Activated CD8-positive, alpha-beta T cell treated with anti-CD3 and anti-CD28 coated beads, Interleukin-2, amount 10 ng/mL, durations not matched to agents 7 days and 5 days (primary cell): ENCODE measurements around the gene FOXN1. TPM values are rescaled to one million over a fixed set of nuclear protein-coding genes. Genes with fewer than 3 reads are reported as not detected.

Experiments used
- ATAC-seq: fragments of 150-1000 bp; cut with Tn5 transposase; one replicate; pipeline ENCODE4 v1.10.0; 2021; ENCODE audit warnings: moderate library complexity
- CTCF ChIA-PET: fragments of 350-600 bp; sonication (Branson Sonifier 250); formaldehyde crosslinking; loops from one replicate; lab custom pipeline; 2021; ENCODE audit warnings: antibody characterized with exemption; lab: Charles Lee
- POLR2A ChIA-PET: fragments of 350-600 bp; sonication (Branson Sonifier 250); formaldehyde crosslinking; loops from one replicate; lab custom pipeline; 2021; ENCODE audit warnings: antibody characterized with exemption; lab: Charles Lee
- DNase-seq: peaks from one replicate; pipeline ENCODE4 v3.0.0-alpha.2; 2020
- H3K27ac Mint-ChIP-seq: one replicate; pipeline ENCODE4 v1.8.0; 2021; ENCODE audit warnings: mild to moderate bottlenecking, mixed read lengths
- H3K27me3 Mint-ChIP-seq: one replicate; pipeline ENCODE4 v1.8.0; 2021; ENCODE audit warnings: low read depth, mixed read lengths
- H3K36me3 Mint-ChIP-seq: one replicate; pipeline ENCODE4 v1.8.0; 2021; ENCODE audit warnings: low read depth, mixed read lengths
- H3K4me1 Mint-ChIP-seq: one replicate; pipeline ENCODE4 v1.8.0; 2021; ENCODE audit warnings: low read depth, mixed read lengths
- H3K4me3 Mint-ChIP-seq: one replicate; pipeline ENCODE4 v1.8.0; 2021; ENCODE audit warnings: mild to moderate bottlenecking, mixed read lengths
- H3K9me3 Mint-ChIP-seq: one replicate; pipeline ENCODE4 v1.8.0; 2022; ENCODE audit warnings: mixed read lengths; ENCODE audit not compliant: insufficient read depth
- total RNA-seq, 2 experiments: library from RNA; stranded (reverse); gene quantifications; one replicate each; pipeline ENCODE4 v1.2.3, GENCODE V29; 2021

The FOXN1 gene
- total RNA-seq, 2 experiments from 2014 or later = not detected

DNA sequence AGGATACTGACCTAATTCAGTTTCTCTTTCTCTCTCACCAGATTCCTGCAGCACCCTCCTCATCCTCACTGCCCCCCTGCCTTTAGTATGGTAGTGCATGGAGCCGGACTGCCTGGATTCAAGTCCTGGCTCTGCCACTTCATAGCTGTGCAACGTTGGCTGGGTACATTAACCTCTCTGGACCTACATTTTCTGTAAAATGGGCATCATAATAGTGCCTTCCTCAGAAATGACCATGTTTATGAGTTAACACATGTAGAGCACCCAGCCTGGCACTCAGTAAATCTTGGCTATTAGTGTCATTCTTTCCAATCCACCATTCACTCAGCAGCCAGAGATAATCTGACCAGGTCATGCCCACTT lies 39.0 kb downstream of the FOXN1 start:
- Mint-ChIP-seq H3K9me3 (no peaks in the 10 kb centered on the region), H3K4me1 (peaks cover 26% of the 10 kb centered on the region), H3K36me3 (peaks cover 10% of the 10 kb centered on the region), H3K27ac (peak overlapping the region; percentile 22), H3K27me3 (no peaks in the 10 kb centered on the region), H3K4me3 (no peak overlapping the region)
- ATAC-seq (no peak), DNase-seq (no peak)
- POLR2A ChIA-PET = no interaction called here
- CTCF ChIA-PET = interaction anchor here (6.8 kb wide), 1 partner anchor 30 kb away, joined by 44 read pairs; the partner anchor contains the start of gene ALDOC

GRCh38 chr17:28545787-28546415 lies 39.8 kb downstream of the FOXN1 start:
- no peak for DNase-seq
- Mint-ChIP-seq H3K36me3 (peaks cover 10% of the 10 kb centered on the region), H3K4me1 (peaks cover 34% of the 10 kb centered on the region), H3K27me3 (no peaks in the 10 kb centered on the region), H3K4me3 (no peak overlapping the region), H3K27ac (no peak overlapping the region), H3K9me3 (no peaks in the 10 kb centered on the region)
- CTCF ChIA-PET = interaction anchor here (6.8 kb wide), 1 partner anchor 30 kb away, joined by 44 read pairs; the partner anchor contains the start of gene ALDOC
- no peak for ATAC-seq
- POLR2A ChIA-PET = interaction anchor here (0.9 kb wide), 1 partner anchor 31 kb away, joined by 3 read pairs; the partner anchor contains the start of gene ALDOC

- H3K4me1 Mint-ChIP-seq = peaks cover 44% of the 10 kb centered on the region
- ChIA-PET POLR2A (interaction anchor here (0.9 to 4.4 kb wide), 3 partner anchors 24 to 52 kb away, joined by 3 to 19 read pairs (median 4); partner anchors contain the start of genes ALDOC, PIGS and SPAG5), CTCF (interaction anchor here (0.7 to 6.8 kb wide), 12 partner anchors 9 to 304 kb away, joined by 3 to 46 read pairs (median 4); partner anchors contain the start of genes ALDOC and PIGS)
- peak overlapping the region; percentile 38 for H3K4me3 Mint-ChIP-seq
- no peak for ATAC-seq
- H3K27me3 Mint-ChIP-seq = no peaks in the 10 kb centered on the region
- peak overlapping the region; percentile 81 for H3K27ac Mint-ChIP-seq
- H3K36me3 Mint-ChIP-seq = peaks cover 10% of the 10 kb centered on the region
- no peak for DNase-seq
- no peaks in the 10 kb centered on the region for H3K9me3 Mint-ChIP-seq
These were observed 41.0 kb downstream of the FOXN1 start for GRCh38 chr17:28547096-28547622.

DNA sequence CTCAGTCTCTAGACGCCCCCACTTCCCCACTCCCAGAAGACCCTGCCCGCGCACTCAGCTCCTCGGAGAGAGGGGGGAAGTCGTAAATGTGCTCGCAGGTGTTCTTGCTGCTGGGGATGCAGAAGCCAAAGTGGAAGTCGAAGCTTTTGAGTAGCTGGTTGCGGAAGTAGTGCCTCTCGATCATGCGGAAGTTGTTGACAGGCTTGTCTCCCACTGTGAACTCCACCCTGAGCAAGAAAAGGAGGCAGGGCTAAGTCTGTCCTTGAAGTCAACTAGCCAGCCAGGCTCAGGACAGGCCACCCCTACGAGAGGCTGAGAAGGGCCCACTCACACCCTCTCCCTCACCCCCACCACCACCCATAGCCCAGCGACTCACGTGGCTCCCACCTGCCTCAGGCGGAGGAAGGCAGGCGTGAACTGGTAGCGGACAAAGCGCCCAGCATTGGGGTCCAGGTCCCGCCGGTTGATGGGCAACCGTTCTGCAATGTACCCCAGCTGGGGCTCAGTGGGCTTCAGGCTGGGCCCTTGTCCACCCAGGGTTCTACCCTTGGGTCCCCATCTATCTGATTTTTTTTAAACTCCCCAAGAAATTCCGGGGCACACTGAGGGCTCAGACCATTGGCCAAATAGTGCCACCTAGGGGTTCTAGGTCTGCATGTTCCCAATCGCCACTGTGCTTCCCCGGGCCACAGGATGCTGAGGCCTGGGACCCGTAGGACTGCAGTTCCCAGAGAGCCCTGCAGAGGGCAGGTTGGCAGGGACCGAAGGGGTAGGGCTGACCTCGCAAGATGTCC lies 41.7 kb downstream of the FOXN1 start:
- peak overlapping the region; percentile 38 for H3K4me3 Mint-ChIP-seq
- no peaks in the 10 kb centered on the region for H3K27me3 Mint-ChIP-seq
- CTCF ChIA-PET = interaction anchor here (0.7 to 6.8 kb wide), 21 partner anchors 8 to 304 kb away, joined by 3 to 46 read pairs (median 4); partner anchors contain the start of genes ALDOC, PIGS, SLC13A2 and VTN
- H3K27ac Mint-ChIP-seq = peak overlapping the region; percentile 90
- H3K4me1 Mint-ChIP-seq = peaks cover 47% of the 10 kb centered on the region
- POLR2A ChIA-PET = interaction anchor here (1.1 to 4.4 kb wide), 2 partner anchors 23 to 51 kb away, joined by 4 to 19 read pairs; partner anchors contain the start of genes PIGS and SPAG5
- ATAC-seq (no peak), DNase-seq (peak; percentile 76)
- H3K36me3 Mint-ChIP-seq = peaks cover 12% of the 10 kb centered on the region
- no peaks in the 10 kb centered on the region for H3K9me3 Mint-ChIP-seq

GRCh38 chr17:28548417-28549130 lies 42.4 kb downstream of the FOXN1 start:
- no peak for DNase-seq
- H3K27ac Mint-ChIP-seq = peak overlapping the region; percentile 90
- H3K4me1 Mint-ChIP-seq = peaks cover 49% of the 10 kb centered on the region
- ATAC-seq = no peak
- ChIA-PET CTCF (interaction anchor here (0.8 to 6.8 kb wide), 17 partner anchors 8 to 178 kb away, joined by 3 to 46 read pairs (median 4); partner anchors contain the start of genes ALDOC, PIGS, SLC13A2 and VTN), POLR2A (interaction anchor here (1.7 to 4.4 kb wide), 4 partner anchors 20 to 213 kb away, joined by 4 to 30 read pairs (median 12); partner anchors contain the start of genes IFT20, PIGS, SPAG5 and TNFAIP1)
- no peaks in the 10 kb centered on the region for H3K9me3 Mint-ChIP-seq
- H3K4me3 Mint-ChIP-seq = no peak overlapping the region
- H3K36me3 Mint-ChIP-seq = peaks cover 15% of the 10 kb centered on the region
- H3K27me3 Mint-ChIP-seq = no peaks in the 10 kb centered on the region

DNA sequence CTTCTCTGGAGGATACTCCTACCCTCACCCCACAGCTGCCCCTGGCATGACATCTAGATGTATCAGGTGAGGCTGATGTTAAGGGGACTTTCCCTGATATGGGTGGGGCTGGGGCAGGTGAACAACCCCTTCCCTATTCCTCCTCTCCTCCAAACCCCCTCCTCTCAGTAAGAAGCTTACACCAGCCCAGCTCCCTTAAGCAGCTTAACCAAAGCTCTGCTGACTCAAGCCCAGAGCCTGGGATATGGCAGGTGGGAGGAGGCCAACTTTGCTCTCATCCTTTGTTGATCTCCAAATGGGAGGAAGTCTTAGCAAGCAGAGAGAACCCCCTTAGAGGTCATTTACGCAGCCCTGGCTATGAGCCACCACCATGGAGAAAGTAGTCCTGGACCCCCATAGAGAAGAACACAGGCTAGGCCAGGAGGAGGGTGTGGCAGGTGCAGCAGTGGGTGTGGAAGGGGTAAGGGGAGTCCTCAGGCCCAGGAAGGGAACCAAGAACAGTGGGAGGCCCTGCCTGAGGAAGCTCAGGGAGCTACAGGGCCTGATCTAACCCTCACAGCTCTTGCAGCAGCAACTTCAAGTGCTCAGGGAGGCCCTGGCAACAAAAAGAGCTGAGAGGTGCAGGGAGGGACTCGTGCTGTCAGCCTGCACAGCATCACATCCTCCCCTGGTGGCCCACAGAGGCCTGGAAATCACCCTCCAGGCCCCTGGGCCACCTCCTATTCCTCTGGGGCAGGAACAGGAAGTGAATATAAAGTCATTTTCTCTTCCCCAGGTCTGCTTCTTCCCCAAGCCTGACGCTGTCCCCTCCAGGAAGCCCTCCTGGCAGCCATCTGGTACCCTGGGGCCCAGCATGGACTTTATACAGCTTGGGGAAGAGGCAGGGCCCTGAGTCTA lies 43.3 kb downstream of the FOXN1 start:
- peak overlapping the region; percentile 90 for H3K27ac Mint-ChIP-seq
- peaks cover 49% of the 10 kb centered on the region for H3K4me1 Mint-ChIP-seq
- H3K27me3 Mint-ChIP-seq = no peaks in the 10 kb centered on the region
- H3K36me3 Mint-ChIP-seq = peaks cover 23% of the 10 kb centered on the region
- ATAC-seq = peak; percentile 72
- DNase-seq = peak; percentile 83
- ChIA-PET POLR2A (interaction anchor here (0.6 to 4.4 kb wide), 11 partner anchors 10 to 214 kb away, joined by 3 to 30 read pairs (median 4); partner anchors contain the start of genes ALDOC, IFT20, PIGS and SPAG5), CTCF (interaction anchor here (0.8 to 6.8 kb wide), 13 partner anchors 9 to 179 kb away, joined by 3 to 46 read pairs (median 4); partner anchors contain the start of genes ALDOC, PIGS and VTN)
- H3K4me3 Mint-ChIP-seq = peak overlapping the region; percentile 37
- H3K9me3 Mint-ChIP-seq = no peaks in the 10 kb centered on the region

DNA sequence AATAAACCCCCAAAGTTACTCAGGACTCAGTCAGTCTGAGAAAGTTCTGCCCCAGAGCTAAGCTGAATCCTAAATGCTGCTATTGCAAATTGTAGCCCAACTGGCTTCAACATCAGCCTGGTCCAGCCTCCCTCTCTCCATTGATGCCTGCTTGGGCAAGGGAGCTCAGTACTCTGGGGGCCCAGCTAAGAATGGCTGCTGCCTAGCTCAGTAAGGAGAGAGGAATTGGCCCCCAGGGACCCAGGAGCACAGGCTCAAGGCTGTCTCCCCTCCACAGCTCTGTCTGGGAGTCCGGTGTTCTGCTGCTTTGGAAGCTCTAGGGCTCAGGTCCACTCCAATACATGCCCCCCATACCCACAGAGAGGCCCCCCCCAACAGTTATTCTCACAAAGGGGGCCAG lies 44.7 kb downstream of the FOXN1 start:
- no peak for ATAC-seq
- Mint-ChIP-seq H3K4me3 (peak overlapping the region; percentile 91), H3K9me3 (no peaks in the 10 kb centered on the region), H3K27me3 (no peaks in the 10 kb centered on the region), H3K4me1 (peaks cover 49% of the 10 kb centered on the region), H3K27ac (peak overlapping the region; percentile 90), H3K36me3 (peaks cover 34% of the 10 kb centered on the region)
- CTCF ChIA-PET = interaction anchor here (0.8 to 6.8 kb wide), 9 partner anchors 11 to 134 kb away, joined by 3 to 46 read pairs (median 5); partner anchors contain the start of genes ALDOC and PIGS
- DNase-seq = no peak
- POLR2A ChIA-PET = interaction anchor here (1.0 to 4.4 kb wide), 5 partner anchors 9 to 111 kb away, joined by 3 to 30 read pairs (median 8); partner anchors contain the start of genes ALDOC, PIGS, SDF2 and SPAG5

DNA sequence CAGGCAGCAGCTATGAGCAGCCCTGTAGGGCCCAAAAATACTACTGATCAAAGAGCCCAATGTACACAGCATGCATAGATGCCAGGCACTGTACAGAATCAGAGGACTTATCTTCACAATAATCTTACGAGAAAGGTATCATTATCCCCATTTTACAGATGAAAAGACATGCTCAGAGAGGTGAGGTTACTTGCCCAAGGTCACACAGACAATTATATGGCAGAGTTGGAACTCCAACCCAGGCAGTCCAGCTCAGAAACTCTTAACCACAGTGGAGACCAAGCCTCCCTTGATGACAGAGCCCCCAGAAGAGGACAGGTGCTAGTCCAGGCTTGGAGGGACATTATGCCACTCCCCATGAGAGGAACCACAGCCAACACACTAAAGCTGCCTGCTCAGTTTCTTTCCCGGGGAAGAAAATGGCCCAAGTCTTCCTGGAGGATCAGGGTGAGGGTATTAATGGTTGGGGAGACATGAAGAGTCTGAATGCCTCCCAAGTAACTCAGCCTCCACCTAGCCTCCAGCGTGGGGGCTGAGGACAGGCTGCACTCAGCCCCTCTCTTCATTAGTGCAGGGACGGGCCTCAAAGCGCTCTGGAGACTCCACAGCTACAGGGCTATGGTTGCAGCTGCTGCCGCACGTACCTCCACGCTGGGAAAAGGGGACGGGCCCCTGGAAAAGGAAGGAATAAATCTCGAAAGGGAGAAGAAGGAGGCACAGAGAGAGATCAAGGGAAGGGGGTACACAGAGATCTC lies 45.5 kb downstream of the FOXN1 start:
- no peak for DNase-seq
- Mint-ChIP-seq H3K4me1 (peaks cover 49% of the 10 kb centered on the region), H3K4me3 (peak overlapping the region; percentile 91), H3K36me3 (peaks cover 42% of the 10 kb centered on the region), H3K9me3 (no peaks in the 10 kb centered on the region), H3K27me3 (no peaks in the 10 kb centered on the region), H3K27ac (peak overlapping the region; percentile 90)
- POLR2A ChIA-PET = interaction anchor here (1.0 to 4.4 kb wide), 5 partner anchors 8 to 110 kb away, joined by 3 to 30 read pairs (median 8); partner anchors contain the start of genes ALDOC, PIGS, SDF2 and SPAG5
- peak; percentile 2 for ATAC-seq
- CTCF ChIA-PET = interaction anchor here (0.8 to 6.8 kb wide), 8 partner anchors 19 to 135 kb away, joined by 3 to 46 read pairs (median 4); partner anchors contain the start of genes ALDOC and PIGS
